B cell (primary cell): ENCODE results near the gene KCNK17. TPM values are rescaled to one million over a fixed set of nuclear protein-coding genes. Genes with fewer than 3 reads are reported as not detected.

Source experiments
- ATAC-seq: fragments of 200-7000 bp; cut with Tn5 transposase; one replicate; pipeline ENCODE4 v1.10.0; 2021; ENCODE audit warnings: low read depth, mild to moderate bottlenecking, moderate number of reproducible peaks, moderate library complexity
- CTCF ChIA-PET: fragments of 350-600 bp; sonication (Branson Sonifier 250); formaldehyde crosslinking; loops from one replicate; lab custom pipeline; 2021; ENCODE audit warnings: antibody characterized with exemption, inconsistent platforms; lab: Charles Lee
- POLR2A ChIA-PET: fragments of 350-600 bp; sonication (Branson Sonifier 250); formaldehyde crosslinking; loops from one replicate; lab custom pipeline; 2021; ENCODE audit warnings: antibody characterized with exemption; lab: Charles Lee
- DNase-seq: peaks from one replicate; pipeline ENCODE4 v3.0.0; 2013
- H2AFZ ChIP-seq: 2 replicates; pipeline ENCODE4 v1.6.1; 2012; ENCODE audit warnings: mild to moderate bottlenecking, low read depth, low read length; ENCODE audit not compliant: insufficient read depth, poor library complexity, severe bottlenecking
- H3K27ac ChIP-seq, 2 donors: 1 replicate in 1 of 2; 2 replicates in 1 of 2; pipeline ENCODE4 v1.5.1; 2012 to 2013; ENCODE audit warnings: low read length in 2 of 2, mild to moderate bottlenecking in 2 of 2, moderate library complexity in 1 of 2
- H3K27me3 ChIP-seq, 4 experiments: fragments of 200-600 bp in 1 of 4; sonication (generic) in 1 of 4; replicated peaks in 1 of 4; 1 replicate in 2 of 4; 2 replicates in 2 of 4; pipeline versions ENCODE4 v1.6.1 to v1.7.0; 2013 to 2016; ENCODE audit warnings: low read length in 3 of 4, mild to moderate bottlenecking in 2 of 4, mixed read lengths in 1 of 4, moderate library complexity in 1 of 4; ENCODE audit not compliant: insufficient read depth in 4 of 4, control insufficient read depth in 3 of 4; ENCODE audit errors: control extremely low read depth in 1 of 4
- H3K36me3 ChIP-seq, 2 experiments: replicated peaks in 1 of 2; 1 replicate in 1 of 2; 2 replicates in 1 of 2; pipeline versions ENCODE4 v1.6.1 to v1.7.1; 2013; ENCODE audit warnings: low read length in 1 of 2; ENCODE audit not compliant: insufficient read depth in 2 of 2, control insufficient read depth in 1 of 2; ENCODE audit errors: control extremely low read depth in 1 of 2, extremely low read depth in 1 of 2
- H3K4me1 ChIP-seq, 2 donors: fragments of 200-600 bp in 1 of 2; sonication (generic) in 1 of 2; 1 replicate in 1 of 2; 2 replicates in 1 of 2; pipeline versions ENCODE4 v1.5.1 to v1.6.1; 2013 to 2017; ENCODE audit warnings: low read length in 2 of 2; ENCODE audit not compliant: control insufficient read depth in 2 of 2, insufficient read depth in 2 of 2
- H3K4me2 ChIP-seq: replicated peaks from 2 replicates; pipeline ENCODE3; 2012; ENCODE audit warnings: mild to moderate bottlenecking, low read depth, low read length; ENCODE audit not compliant: poor library complexity, severe bottlenecking
- H3K4me3 ChIP-seq, 5 experiments: fragments of 200-600 bp in 1 of 5; sonication (generic) in 1 of 5; 1 replicate in 3 of 5; 2 replicates in 2 of 5; pipeline versions ENCODE4 v1.5.1 to v1.7.0; 2011 to 2016; ENCODE audit warnings: low read length in 4 of 5, mild to moderate bottlenecking in 4 of 5, low read depth in 2 of 5, control low read depth in 1 of 5, moderate library complexity in 1 of 5; ENCODE audit not compliant: insufficient read depth in 1 of 5; ENCODE audit errors: control extremely low read depth in 1 of 5, extremely low read depth in 1 of 5
- H3K79me2 ChIP-seq: fragments of 200-600 bp; sonication (generic); one replicate; pipeline ENCODE4 v1.6.0; 2016; ENCODE audit warnings: low read length; ENCODE audit not compliant: control insufficient read depth, insufficient read depth
- H3K9ac ChIP-seq: fragments of 200-600 bp; sonication (generic); 2 replicates; pipeline ENCODE4 v1.6.1; 2017; ENCODE audit warnings: mild to moderate bottlenecking, low read length, moderate library complexity
- H3K9me3 ChIP-seq, 3 donors: one replicate each; pipeline versions ENCODE4 v1.6.1 to v1.7.1; 2013; ENCODE audit warnings: low read length in 2 of 3; ENCODE audit not compliant: control insufficient read depth in 2 of 3, insufficient read depth in 1 of 3; ENCODE audit errors: control extremely low read depth in 1 of 3
- H4K20me1 ChIP-seq: 2 replicates; pipeline ENCODE4 v1.6.0; 2012; ENCODE audit warnings: mild to moderate bottlenecking, low read length; ENCODE audit not compliant: insufficient read depth, control insufficient read depth, poor library complexity, severe bottlenecking
- H3K27ac Mint-ChIP-seq: one replicate; pipeline ENCODE4 v1.8.0; 2021; ENCODE audit warnings: mixed read lengths
- H3K27me3 Mint-ChIP-seq: one replicate; pipeline ENCODE4 v1.8.0; 2021; ENCODE audit warnings: mixed read lengths
- H3K4me1 Mint-ChIP-seq: one replicate; pipeline ENCODE4 v1.8.0; 2021; ENCODE audit warnings: mixed read lengths
- H3K4me3 Mint-ChIP-seq: one replicate; pipeline ENCODE4 v1.8.0; 2021; ENCODE audit warnings: mixed read lengths
- H3K9me3 Mint-ChIP-seq: one replicate; pipeline ENCODE4 v1.8.0; 2022; ENCODE audit warnings: mixed read lengths; ENCODE audit not compliant: insufficient read depth
- CTCF ChIP-seq: fragments of 200-600 bp; IDR thresholded peaks from one replicate; pipeline ENCODE4 v1.8.0; 2022; ENCODE audit warnings: antibody characterized with exemption, mild to moderate bottlenecking
- EZH2 ChIP-seq: IDR thresholded peaks from 2 replicates; pipeline ENCODE4 v1.6.1; 2012; ENCODE audit warnings: borderline replicate concordance, low read depth, mild to moderate bottlenecking, moderate library complexity, low read length; ENCODE audit not compliant: insufficient read depth, poor library complexity, severe bottlenecking
- WGBS: methylation state at CpG from one replicate; pipeline ENCODE4 v1.1.5; 2013; ENCODE audit warnings: missing lambda C conversion rate; ENCODE audit not compliant: insufficient coverage; 5-methylcytosine and 5-hydroxymethylcytosine counted together
- intact Hi-C: fragments of 100-400 bp; cut with micrococcal nuclease; formaldehyde crosslinking; loops from one replicate; pipeline ENCODE4 v1.10.0; 2022
- polyA plus RNA-seq: library from polyadenylated mRNA; depleted of rRNA; stranded (reverse); fragments of >200 nt; gene quantifications from 2 replicates; pipeline ENCODE4 v1.2.3, GENCODE V29; 2012
- total RNA-seq, 2 donors: library from RNA; stranded (reverse); fragments of 120-200 nt in 1 of 2; gene quantifications; 1 replicate in 1 of 2; 2 replicates in 1 of 2; pipeline versions ENCODE4 v1.2.3 to v1.2.4, GENCODE V29; 2013 to 2022

The KCNK17 gene
- total and polyA plus RNA-seq, 2 donors (not counting 1 experiment from before 2014, with no cell fraction given), result not detected

GRCh38 chr6:39343396-39343870 lies 29.2 kb upstream of the KCNK17 start:
- CTCF ChIA-PET, result interaction anchor here (0.9 to 1.4 kb wide), 3 partner anchors 34 to 966 kb away, joined by 3 to 6 read pairs (median 4); no protein-coding TSS in a partner anchor
- intact Hi-C loops, result no loop called here
- Histone ChIP-seq H3K79me2 (no peaks in the 10 kb centered on the region), H3K4me3 (peak overlapping the region in 1 of 5 experiments; percentile 24), H3K4me2 (peak overlapping the region; percentile 66), H3K27me3 (peaks cover 0 to 4% (median 0%) of the 10 kb centered on the region in 4 experiments), H3K27ac (peak overlapping the region; percentile 79 to 81), H3K9ac (peak overlapping the region; percentile 24), H3K4me1 (peaks cover 47 to 56% of the 10 kb centered on the region in 2 donors), H4K20me1 (no peaks in the 10 kb centered on the region), H3K9me3 (peaks cover 0 to 10% (median 0%) of the 10 kb centered on the region in 3 donors), H3K36me3 (no peaks in the 10 kb centered on the region), H2AFZ (peak overlapping the region; percentile 74)
- peak overlapping the region; percentile 97 for H3K27ac Mint-ChIP-seq
- DNase-seq (no peak), ATAC-seq (peak; percentile 24)
- H3K9me3 Mint-ChIP-seq, result peaks cover 2% of the 10 kb centered on the region
- POLR2A ChIA-PET, result no interaction called here
- TF ChIP-seq EZH2 (no peak), CTCF (no peak)
- peaks cover 11% of the 10 kb centered on the region for H3K4me1 Mint-ChIP-seq
- peaks cover 5% of the 10 kb centered on the region for H3K27me3 Mint-ChIP-seq
- peak overlapping the region; percentile 67 for H3K4me3 Mint-ChIP-seq
- WGBS, result 83% methylated on average over 9 of the region's 9 CpGs

- Histone ChIP-seq H3K9me3 (peaks cover 0 to 10% (median 0%) of the 10 kb centered on the region in 3 donors), H3K36me3 (no peaks in the 10 kb centered on the region), H3K4me1 (peaks cover 47 to 60% of the 10 kb centered on the region in 2 donors), H3K4me2 (peak overlapping the region; percentile 66), H3K4me3 (peak overlapping the region in 1 of 5 experiments; percentile 24), H3K9ac (peak overlapping the region; percentile 24), H3K79me2 (no peaks in the 10 kb centered on the region), H3K27ac (peak overlapping the region; percentile 79 to 81), H4K20me1 (no peaks in the 10 kb centered on the region), H3K27me3 (peaks cover 0 to 4% (median under 1%) of the 10 kb centered on the region in 4 experiments), H2AFZ (peak overlapping the region; percentile 74)
- ATAC-seq, result peak; percentile 75
- H3K27me3 Mint-ChIP-seq, result peaks cover 11% of the 10 kb centered on the region
- peak overlapping the region; percentile 67 for H3K4me3 Mint-ChIP-seq
- H3K4me1 Mint-ChIP-seq, result peaks cover 17% of the 10 kb centered on the region
- CTCF ChIA-PET, result interaction anchor here (0.9 to 1.7 kb wide), 5 partner anchors 9 to 966 kb away, joined by 3 to 7 read pairs (median 5); no protein-coding TSS in a partner anchor
- intact Hi-C loops, result no loop called here
- DNase-seq, result peak; percentile 60
- H3K9me3 Mint-ChIP-seq, result peaks cover 2% of the 10 kb centered on the region
- H3K27ac Mint-ChIP-seq, result peak overlapping the region; percentile 97
- POLR2A ChIA-PET, result no interaction called here
- 22% methylated on average over 11 of the region's 14 CpGs for WGBS
- TF ChIP-seq CTCF (no peak), EZH2 (no peak)
These were observed 28.6 kb upstream of the KCNK17 start for GRCh38 chr6:39342692-39343395.
